ENCODE data around the gene IP6K2. TPM values are rescaled to one million over a fixed set of nuclear protein-coding genes. Genes with fewer than 3 reads are reported as not detected.

Gene IP6K2, protein sequence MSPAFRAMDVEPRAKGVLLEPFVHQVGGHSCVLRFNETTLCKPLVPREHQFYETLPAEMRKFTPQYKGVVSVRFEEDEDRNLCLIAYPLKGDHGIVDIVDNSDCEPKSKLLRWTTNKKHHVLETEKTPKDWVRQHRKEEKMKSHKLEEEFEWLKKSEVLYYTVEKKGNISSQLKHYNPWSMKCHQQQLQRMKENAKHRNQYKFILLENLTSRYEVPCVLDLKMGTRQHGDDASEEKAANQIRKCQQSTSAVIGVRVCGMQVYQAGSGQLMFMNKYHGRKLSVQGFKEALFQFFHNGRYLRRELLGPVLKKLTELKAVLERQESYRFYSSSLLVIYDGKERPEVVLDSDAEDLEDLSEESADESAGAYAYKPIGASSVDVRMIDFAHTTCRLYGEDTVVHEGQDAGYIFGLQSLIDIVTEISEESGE
- 42.6 and 44.2 TPM in 2 replicates for total RNA-seq

DNA sequence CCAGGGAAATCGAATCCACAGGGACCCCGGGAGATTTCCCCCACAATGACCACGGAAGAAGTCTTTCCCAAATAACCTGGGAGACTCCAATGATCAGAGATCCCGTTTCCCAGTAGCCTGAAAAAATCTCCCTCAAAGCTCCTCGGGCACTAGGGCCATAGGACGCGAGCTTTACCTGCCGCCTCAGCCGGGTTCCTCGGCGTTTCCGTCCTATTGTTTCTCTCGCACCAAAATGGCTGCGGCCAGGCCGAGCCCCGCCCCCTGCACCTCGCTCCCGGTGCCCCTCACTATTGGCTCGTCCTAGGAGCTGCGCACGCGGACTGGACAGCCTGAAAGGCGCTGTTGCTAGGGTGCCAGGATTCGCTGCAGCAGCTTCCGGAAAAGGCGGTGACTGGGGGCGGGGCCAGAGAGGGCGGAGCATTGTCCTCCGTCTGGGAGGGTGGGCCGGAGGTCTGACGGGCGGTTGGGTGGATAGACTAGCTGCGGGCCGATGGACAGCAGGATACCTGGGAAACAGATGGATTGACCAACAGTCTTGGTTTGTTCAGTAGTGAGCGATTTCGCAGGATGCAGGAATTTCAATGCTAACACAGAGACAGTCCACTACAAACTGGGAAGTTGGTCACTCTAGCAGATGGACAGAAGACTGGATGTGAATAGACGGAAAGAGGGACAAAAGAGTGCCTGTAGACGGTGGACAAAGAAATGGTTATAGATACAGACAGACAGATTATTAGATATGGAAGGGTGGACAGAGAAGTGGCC, at the start of gene IP6K2:
Gene IP6K2, minus strand, starts transcription at position 240 of the 765 bp plus-strand sequence. CDS start 21,930 bp downstream, outside the sequence.

DNA sequence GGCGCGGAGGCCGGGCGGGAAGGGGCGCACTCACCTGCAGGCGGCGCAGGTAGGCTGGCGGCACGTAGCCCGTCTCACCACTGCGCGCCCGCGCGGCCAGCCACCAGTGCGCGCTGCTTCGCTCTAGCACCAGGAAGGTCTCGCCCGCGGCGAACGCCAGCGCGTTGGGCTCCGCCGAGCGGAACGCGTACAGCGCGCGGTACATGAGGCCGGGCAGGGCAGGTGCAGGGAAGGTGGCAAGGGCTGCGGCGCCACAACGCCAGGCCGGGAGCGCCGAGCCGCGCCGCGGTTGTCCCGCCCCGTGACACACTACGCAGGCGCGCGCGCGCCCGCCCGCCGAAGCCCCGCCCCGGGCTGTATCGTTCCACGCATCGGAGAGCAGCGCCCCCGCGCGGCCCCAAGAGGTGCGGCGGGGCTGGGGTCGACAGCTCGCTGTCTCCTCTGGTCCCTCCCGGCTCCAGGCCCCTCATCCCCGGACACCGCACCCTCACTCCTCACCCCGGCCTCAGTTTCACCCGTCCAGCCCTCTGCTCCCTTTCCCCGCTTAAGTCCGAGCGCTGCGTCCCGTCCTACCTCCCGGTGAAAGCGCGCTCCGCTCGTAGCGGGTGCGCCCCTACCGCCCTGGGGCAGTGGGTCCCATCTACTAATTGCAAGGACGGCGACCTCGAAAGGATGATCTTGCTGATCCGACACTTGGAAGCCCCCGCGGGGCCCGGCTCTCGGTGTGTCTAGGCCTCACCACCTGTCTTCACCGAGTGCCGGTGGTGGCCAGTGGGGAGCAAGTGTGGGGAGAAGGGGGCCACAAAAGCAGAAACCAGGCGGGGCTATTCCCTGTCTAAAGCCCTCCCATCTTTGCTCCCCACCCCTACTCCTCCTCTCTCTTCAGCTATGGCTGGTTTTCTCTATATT, 31.2 kb downstream of the IP6K2 start, which contains the start of gene NCKIPSD:
Gene NCKIPSD, minus strand, starts transcription at position 313 of the 909 bp plus-strand sequence. Its CDS starts 108 bp downstream, at position 205.

DNA sequence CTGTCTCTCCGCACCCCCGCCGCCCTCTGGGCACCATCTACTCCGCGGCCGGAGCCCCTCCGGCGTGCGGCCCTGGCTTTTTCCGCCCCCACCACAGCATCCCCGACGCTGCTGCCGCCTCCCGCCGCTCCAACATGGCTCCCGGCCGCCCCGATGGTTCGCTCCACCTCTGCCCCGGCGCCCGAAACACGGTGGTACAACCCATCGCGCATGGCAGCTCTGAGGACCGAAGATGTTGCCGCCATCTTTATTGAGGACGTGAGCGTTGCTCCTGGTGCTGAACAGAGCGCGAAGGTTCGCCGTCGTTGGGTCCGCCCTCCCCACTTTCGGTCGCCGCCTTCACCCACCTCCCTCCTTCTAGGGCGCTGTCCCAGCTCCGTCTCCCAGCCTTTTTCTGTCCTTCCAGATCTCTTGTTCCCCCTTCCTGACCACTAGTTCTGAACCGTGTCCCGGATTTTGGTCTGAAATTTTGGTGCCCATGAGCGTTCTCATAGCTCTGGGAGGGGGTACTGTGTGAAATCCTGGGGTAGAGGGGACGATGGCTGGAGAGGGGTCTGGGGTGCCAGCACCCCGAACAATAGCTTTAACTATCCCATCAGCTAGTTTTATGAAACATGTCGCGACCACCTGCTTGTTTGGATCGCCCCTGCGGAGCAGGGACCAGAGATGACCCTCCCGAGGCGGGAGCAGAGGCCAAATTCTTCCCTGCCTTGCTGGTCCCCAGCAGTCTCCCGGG, 54.1 kb downstream of the IP6K2 start, which contains the start of gene CELSR3:
Gene CELSR3, minus strand, starts transcription at position 134 of the 736 bp plus-strand sequence. CDS start 252 bp downstream, outside the sequence.

Other genes with a start within 250 kb of the IP6K2 start
- 334 and 357 TPM in 2 replicates for gene SHISA5, start 213.0 kb downstream of the IP6K2 start, total RNA-seq
- 2.5 and 2.7 TPM in 2 replicates for gene PFKFB4, start 160.4 kb downstream of the IP6K2 start, total RNA-seq
- 0.10 TPM in 1 of 2 replicates, not detected in the other for gene UCN2, start 153.4 kb downstream of the IP6K2 start, total RNA-seq
- 0.13 and 0.15 TPM in 2 replicates for gene COL7A1, start 121.9 kb downstream of the IP6K2 start, total RNA-seq
- 294 and 341 TPM in 2 replicates for gene UQCRC1, start 107.6 kb downstream of the IP6K2 start, total RNA-seq
- gene TMEM89, start 95.5 kb downstream of the IP6K2 start, total RNA-seq = not detected in 2 replicates
- 15.7 and 24.5 TPM in 2 replicates for gene SLC26A6, start 81.8 kb downstream of the IP6K2 start, total RNA-seq
- gene CELSR3, start 54.3 kb downstream of the IP6K2 start, total RNA-seq = 0.39 and 0.73 TPM in 2 replicates
- 14.5 and 20.5 TPM in 2 replicates for gene NCKIPSD, start 31.3 kb downstream of the IP6K2 start, total RNA-seq
- gene PRKAR2A, start 130.7 kb upstream of the IP6K2 start, total RNA-seq = 33.2 and 41.7 TPM in 2 replicates
- gene SLC25A20, start 181.7 kb upstream of the IP6K2 start, total RNA-seq = 15.9 and 26.8 TPM in 2 replicates
- gene ARIH2, start 201.6 kb upstream of the IP6K2 start, total RNA-seq = 53.3 and 72.0 TPM in 2 replicates